Neural cell (in vitro differentiated cells): ENCODE data around the gene CDKN2AIP.

Experiments
- EP300 ChIP-seq: fragments of 450-650 bp; conservative IDR thresholded peaks from 2 replicates; pipeline ENCODE4 v1.6.1; 2014; ENCODE audit warnings: antibody characterized with exemption, mild to moderate bottlenecking, moderate library complexity; ENCODE audit not compliant: poor library complexity, severe bottlenecking
- POLR2AphosphoS5 ChIP-seq: IDR thresholded peaks from 2 replicates; pipeline ENCODE4 v1.6.1; 2012
- RAD21 ChIP-seq: fragments of 450-650 bp; conservative IDR thresholded peaks from 2 replicates; pipeline ENCODE4 v1.6.1; 2014; ENCODE audit warnings: antibody characterized with exemption, mild to moderate bottlenecking, moderate library complexity
- TAF1 ChIP-seq: IDR thresholded peaks from 2 replicates; pipeline ENCODE4 v1.6.1; 2012; ENCODE audit warnings: low read depth
- TF ChIP-seq, protein P1 (sequence below): fragments of 450-650 bp; IDR thresholded peaks from 2 replicates; pipeline ENCODE4 v1.5.1; 2014; ENCODE audit warnings: antibody characterized with exemption, mild to moderate bottlenecking, moderate library complexity; ENCODE audit not compliant: poor library complexity, severe bottlenecking

DNA sequence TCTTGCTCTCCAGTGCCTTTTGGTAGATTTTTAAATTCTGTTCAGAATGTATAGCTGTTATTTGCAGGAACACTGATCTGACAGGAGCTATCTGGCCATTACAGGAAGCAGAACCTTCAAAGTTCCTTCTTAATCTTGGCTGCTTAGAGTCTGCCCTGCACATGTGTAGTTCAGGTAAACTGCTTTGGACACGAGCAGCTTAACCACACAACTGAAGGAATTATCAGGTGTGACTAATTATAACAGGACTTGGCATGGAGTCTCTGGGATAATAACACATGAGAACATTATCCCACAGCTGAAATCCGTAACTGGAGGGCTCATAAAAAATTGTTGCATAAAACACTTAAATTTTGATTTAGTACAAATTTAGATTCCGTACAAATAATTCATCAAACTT lies 48.8 kb downstream of the CDKN2AIP start:
- TF ChIP-seq, protein P1, sequence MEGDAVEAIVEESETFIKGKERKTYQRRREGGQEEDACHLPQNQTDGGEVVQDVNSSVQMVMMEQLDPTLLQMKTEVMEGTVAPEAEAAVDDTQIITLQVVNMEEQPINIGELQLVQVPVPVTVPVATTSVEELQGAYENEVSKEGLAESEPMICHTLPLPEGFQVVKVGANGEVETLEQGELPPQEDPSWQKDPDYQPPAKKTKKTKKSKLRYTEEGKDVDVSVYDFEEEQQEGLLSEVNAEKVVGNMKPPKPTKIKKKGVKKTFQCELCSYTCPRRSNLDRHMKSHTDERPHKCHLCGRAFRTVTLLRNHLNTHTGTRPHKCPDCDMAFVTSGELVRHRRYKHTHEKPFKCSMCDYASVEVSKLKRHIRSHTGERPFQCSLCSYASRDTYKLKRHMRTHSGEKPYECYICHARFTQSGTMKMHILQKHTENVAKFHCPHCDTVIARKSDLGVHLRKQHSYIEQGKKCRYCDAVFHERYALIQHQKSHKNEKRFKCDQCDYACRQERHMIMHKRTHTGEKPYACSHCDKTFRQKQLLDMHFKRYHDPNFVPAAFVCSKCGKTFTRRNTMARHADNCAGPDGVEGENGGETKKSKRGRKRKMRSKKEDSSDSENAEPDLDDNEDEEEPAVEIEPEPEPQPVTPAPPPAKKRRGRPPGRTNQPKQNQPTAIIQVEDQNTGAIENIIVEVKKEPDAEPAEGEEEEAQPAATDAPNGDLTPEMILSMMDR, result no peak
- TF ChIP-seq POLR2AphosphoS5, result no peak
- no peak for TF ChIP-seq RAD21
- TF ChIP-seq TAF1, result no peak
- no peak for TF ChIP-seq EP300
